ENCODE measurements around the gene PLXNA4.

GRCh38 chr7:132106491-132106890 lies 469.8 kb downstream of the PLXNA4 start:
- TF ChIP-seq CTCF (IDR thresholded peaks at IDR 0.05) = no peak
- TF ChIP-seq POLR2A (IDR thresholded peaks at IDR 0.05) = no peak
